DMS153 treated with DMSO at 0.1 percent for 48 hours (cell line): ENCODE results near the gene DDX17.

Experiments used
- DNase-seq: peaks from one replicate; lab custom pipeline; 2025; ENCODE audit not compliant: unreplicated experiment; lab: John Stamatoyannopoulos, UW

Gene DDX17

DNA sequence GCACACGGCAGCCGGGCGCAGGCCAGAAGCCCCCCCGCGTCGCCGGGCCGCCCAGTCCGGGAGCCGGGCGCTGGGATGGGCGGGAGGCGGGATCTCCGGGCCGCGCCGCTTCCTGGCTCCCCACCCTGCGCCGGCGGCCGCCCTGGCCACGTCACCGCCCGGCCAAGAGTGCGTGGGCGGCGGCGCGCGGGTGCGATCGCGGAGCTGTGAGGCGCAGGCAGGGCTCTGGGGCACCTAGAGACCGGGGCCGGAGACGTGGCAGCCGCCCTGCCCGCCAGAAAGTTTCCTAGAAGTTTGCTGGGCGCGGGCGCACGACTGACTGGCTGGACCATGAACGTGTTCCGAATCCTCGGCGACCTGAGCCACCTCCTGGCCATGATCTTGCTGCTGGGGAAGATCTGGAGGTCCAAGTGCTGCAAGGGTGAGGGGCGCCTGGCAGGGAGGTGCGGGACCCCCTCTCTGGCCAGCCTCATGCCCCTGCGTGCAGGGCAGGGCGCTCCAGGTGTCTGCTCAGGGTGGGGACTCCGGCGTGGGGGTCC lies 38.1 kb downstream of the DDX17 start, which contains the start of gene KDELR3:
TSS of gene KDELR3 (plus strand) at position 193 of the 539 bp plus-strand sequence. CDS start at position 331, 138 bp downstream.
- DNase-seq = no peak

DNA sequence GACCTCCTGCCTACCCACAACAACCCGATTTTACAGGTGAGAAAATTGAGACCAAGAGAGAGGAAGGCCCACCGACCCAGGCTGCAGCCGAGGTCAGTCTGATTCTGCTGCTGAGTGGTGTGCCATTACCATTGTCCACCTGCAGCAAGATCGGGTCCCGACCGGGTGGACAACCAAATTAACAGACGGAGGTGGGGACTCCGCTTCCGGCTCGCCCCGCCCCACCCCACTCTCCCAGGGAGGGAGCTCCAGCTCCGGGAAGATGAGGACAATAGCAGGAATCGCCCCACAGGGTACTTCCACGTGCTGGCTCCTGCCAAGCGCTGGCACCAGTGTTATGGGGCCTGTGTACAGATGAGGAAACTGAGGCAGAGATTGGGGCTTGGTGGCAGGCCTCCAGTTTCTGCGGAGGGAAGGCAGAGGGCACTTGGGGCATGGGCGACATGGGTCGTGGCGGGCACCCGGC lies 38.6 kb downstream of the DDX17 start:
- no peak for DNase-seq

DNA sequence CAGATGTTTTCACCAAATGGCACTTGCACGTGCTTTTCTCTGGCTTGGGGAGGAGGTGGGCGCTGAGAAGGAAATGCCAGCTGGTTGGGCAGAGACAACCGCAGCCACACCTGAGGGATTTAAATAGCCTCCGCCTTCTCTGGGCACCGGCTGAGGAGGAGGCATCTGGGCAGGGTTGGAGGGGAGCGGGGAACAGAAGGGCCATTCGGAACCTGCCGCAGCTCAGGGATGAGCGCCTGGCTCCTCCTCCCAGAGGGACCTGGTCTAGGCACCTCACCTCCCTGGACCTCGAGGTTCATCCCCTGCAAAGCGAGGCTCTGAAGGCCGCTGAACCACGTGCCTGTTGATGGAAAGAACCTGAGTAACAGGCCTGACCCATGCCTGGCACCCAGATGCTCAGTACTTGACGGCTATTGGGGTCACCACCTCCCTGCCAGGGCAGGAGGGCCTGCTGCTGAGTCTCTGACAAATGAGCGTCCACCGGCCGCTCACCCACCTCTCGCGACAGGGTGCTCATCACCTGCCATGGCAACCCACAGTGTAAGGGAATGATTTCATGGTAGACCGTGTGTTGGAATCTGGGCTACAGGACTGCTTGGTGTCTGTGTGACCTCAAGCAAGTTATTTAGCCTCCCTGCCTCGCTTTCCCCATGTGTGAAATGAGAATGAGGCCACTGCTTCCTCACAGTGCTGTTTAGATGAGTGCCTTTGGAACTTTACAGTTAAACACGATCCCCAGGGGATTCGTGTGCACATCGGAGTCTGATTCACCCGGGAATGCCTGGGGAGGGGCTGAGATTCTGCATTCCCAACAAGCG lies 40.2 kb downstream of the DDX17 start:
- DNase-seq = no peak

DNA sequence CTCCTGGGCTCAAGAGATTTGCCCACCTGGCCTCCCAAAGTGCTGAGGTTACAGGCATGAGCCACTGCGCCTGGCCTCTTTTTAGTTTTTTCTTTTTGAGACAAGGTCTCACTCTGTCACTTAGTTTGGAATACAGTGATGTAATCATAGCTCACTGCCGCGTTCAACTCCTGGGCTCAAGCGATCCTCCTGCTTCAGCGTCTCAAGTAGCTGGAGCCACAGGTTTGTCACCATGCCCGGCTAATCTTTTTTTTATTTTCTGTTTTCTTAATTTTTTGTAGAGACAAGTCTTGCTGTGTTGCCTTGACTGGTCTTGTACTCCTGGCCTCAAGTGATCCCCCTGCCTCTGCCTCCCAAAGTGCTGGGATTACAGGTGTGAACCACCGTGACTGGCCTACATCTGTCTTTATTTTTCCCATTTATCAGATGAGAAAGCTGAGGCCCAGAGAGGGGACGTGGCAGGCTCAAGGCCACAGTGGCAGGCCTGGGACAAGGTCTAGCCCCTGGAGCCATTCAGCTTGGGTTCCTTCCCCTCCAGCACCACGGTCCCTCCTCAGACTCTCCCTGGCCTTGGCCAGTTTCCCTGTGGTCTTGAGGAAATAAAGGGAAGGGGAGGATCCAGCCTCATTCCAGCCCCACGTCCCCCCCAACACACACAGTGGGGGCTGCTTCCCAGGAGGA lies 41.0 kb downstream of the DDX17 start:
- no peak for DNase-seq

DNA sequence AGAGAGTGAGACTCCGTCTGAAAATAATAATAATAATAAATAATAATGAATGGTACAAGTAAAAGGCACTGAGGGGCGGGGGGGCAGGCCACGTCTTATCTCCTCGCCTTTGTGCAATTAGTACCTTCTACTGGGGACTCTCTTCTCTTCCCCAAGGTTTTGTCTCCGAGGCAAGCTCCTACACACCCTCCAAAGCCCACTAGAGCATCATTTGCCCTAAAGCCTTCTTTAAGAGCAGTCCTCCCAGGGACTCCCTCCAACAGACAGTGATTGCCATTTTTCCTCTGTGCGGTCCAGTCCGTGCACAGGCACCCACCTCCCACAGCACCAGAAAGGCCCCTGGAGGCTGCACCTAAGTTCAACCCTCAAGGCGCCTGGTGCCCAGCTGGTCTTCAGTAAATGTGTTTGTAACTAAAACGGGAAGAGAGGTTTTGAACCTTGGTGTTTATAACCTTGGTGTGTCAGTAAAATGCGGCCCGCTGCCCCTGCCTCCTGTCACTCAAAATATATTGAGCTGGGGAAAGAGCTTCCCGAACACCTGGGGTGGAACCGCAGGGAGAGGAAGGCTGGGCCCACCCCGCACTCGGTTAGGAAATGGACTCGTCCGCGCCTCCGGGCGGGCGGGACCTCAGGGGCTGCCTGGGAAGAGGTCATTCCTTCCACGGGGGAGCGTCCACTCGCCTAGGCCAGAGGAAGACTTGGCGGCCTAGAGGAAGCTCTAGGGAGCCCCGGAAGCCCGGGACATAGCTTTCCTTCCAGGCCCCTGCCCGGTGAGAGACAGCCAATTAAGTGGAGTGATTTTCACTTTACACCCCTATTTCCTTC lies 42.9 kb downstream of the DDX17 start:
- DNase-seq = no peak

DNA sequence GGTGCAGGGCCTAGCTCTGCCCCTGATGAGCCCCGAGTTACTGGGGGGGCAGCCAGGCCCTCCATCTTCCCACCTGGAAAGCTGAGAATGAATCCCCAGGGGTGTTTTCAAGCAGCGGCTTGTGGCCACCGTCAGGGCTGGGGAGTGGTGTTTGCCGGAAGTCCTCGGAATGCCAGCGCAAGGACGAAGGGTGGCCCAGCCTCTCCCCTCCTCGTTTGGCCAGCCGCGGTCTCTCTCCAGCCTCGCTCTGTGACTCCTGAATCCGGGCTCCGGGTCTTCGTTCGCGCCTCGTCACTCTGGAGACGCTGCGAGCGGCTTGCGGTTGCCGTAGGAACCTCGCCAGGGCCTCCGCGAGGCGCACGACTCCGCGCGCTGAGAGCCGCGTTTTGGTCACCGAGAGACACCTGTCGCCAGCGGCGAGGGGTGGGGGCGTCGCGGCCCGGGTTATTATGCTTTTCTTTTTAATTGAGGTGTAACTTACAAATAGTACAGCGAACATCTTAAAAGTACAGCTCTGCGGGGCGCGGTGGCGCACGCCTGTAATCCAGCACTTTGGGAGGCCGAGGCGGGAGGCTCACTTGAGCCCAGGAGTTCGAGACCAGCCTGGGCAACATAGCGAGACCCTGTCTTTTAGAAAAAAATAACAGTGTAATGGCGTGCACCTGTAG lies 44.6 kb downstream of the DDX17 start:
- DNase-seq = peak; percentile 80

DNA sequence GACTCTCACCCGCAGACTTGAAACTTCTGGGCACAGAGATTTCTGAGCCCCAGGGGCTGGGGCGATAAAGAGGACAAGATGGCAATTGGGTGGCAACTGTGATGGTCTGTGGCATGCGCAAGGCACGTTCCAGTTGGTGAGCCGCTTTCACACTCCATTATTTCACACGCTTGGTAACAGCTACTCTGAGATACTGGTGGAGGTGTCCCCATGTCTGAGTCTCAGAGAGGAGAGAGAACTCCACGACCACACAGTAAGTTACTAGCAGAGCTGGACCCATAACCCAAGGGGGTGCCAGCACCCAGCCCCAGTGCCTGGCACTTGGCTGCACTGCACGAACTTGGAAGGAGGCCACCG lies 45.1 kb downstream of the DDX17 start:
- no peak for DNase-seq

DNA sequence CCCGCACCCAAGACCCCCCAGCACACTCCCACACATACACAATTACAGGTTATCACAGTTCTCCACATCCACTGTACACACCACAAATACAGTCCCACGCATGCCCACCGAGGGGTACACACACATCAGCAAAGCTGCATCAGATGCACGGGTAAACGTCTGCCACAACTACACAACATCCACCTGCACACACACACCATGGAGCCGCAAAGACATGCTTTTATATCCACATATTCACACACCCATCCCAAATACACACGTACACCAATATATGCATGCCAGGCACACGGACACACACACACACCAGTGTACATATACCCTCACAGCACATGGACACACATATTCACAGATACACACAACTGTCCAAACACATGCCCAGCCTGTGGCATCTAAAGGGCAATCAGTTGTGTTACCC lies 45.7 kb downstream of the DDX17 start:
- no peak for DNase-seq

DNA sequence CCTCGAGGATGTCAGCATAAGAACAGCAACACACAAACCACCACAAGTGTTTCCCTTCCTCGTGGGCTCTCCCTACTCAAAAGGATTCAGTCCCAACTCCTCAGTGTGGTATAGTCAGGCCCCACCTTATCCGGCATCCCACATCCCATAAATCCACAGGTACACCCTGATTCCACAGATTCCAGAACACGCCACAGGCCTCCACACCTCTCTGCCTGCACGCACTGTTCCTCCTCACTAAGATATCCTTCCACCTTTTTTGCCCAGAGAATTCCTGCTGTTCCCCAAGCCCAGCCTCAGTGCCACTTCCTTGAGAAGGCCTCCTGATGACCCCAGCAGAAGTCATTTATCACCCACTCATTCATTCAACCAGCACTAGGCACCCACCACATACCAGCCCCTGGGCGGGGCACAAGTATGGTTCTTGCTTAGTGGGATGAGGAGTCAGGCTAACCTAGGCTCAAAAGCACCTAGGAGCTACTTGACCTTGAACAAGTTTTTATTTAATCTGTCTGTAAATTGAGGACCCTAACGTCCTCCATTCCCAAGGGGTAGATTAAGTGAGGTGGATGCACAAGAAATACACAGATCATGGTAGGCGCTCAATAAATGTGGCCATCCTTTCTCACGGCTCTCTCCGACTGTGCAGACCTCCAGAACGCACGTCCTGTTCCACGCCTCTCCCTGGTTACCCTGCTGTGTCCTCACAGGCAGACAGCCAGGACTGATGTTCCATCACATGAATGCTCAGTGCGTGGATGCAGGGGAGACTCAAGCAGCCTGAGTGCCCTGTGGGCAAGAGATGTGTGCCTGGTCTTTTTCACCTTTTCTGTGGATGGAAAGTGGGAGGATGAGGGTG lies 49.0 kb downstream of the DDX17 start:
- no peak for DNase-seq

DNA sequence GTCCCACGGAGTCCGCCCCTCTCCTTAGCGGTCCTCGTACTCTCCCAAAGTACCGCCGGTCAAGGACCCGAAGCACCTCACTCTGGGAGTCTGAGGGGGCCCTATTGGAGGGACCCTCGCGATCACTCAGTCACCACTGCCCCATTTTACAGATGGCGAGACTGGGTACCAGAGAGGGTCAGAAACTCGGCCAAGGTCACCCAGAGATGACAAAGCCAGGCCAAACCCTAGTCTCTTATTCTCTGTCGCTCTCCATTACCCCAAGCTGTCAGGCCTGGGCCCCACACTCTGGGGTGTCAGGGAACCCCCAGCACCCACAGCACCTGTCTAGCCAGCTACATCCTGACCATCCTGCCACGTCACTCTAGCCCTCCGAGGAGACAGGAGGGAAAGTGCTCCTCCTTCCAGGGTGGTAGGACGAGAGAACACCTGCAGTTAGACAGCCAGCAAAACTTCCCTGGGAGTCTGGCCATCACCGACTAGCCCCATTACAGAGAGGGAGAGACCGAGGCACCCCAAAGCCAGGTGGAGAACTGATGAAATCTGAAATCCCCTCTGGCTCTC lies 49.8 kb downstream of the DDX17 start:
- no peak for DNase-seq

DNA sequence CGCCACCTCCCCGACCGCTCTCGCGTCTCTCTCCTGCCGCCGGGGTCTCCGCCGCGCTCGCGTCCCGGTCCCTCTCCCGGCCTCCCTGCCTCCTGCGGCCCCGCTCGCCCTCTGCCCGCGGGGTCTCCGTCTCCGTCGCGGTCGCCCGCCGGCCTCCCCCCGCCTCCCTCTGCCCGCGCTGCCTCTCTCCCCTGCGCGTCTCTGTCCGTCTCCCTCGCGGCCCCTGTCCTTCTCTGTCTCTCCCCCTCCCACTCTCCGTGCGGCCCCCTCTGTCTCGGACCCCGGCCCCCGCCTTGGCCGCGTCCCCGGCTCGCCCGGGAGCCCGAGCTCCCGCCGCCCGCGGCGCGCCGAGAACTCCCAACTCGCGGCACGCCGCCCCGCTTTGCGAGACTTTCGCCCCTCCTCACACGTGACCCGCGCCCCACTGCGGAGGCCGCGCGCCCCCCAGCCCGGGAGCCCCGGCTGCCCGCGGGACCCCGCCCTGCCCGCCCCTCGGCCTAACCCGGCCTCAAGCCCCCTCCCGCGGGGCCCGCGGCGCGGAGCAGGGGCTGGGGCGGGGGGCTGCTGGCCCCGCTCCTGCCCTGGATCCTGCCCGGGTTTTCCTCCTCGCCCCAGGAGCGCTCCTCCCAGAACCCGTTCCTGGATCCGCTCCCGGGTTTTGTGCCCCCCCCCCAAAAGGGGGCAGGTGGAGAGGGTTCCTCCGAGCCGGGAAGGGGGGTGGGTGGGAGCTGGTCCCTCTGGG lies 50.4 kb downstream of the DDX17 start:
- no peak for DNase-seq

DNA sequence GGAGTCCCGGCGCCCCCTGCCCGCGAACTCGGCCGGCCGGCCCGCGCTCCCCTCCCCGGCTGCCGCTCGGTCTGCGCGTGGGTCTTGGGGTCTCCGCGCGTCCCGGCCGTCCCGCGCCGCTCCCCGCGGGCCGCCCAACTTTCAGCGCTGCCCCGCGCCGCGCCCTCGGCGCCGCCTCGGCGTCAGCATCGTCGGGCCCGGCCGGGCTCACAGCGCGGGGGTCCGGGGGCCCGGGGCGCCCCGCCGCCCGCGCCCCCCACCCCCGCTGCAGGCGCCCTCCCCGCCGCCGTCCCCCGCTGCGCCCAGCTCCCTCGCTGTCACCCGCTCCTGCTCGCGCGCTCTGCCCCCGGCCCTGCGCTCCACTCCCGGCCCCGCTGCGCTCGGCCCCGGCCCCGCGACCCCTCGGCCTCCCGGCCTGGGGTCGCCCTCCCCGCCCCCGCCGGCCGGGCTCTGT lies 51.0 kb downstream of the DDX17 start, which contains the start of gene KCNJ4:
TSS of gene KCNJ4 (minus strand) at position 124 of the 454 bp plus-strand sequence. CDS start 27,067 bp downstream, outside the sequence.
- DNase-seq = no peak

DNA sequence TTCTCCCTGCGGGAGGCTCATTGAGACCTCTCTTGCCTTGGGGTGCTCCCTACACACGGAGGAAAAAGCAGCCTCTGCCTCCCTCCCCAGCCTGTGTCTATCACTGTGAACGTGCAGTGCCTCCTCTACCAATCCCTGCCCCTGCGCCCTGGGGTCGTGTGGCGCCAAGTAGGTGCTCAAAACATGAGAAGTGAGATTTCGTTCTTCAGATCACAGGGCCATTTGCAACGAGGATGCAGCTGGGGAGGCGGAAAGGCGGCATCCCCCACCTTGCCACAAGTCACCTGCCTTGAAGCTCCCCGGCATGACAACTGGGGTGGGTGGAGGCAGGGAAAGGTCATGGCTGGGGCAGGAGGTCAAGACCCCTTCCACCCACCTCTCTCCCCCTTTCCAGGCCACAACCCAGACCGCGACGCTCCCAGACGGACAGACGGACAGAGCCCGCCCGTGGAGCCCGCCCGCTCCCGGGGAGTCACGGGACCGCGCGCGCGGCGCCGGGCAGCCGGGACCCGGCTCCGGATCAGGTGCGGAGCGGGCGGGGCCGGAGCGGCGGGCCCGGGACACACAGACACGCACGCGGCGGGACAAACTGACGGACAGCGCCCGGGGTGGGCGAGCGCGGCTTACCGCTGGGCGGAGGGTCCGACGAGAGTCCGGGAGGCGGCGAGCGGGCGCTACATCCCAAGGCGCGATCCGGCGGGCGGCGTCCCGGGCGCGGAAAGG lies 51.6 kb downstream of the DDX17 start:
- no peak for DNase-seq

DNA sequence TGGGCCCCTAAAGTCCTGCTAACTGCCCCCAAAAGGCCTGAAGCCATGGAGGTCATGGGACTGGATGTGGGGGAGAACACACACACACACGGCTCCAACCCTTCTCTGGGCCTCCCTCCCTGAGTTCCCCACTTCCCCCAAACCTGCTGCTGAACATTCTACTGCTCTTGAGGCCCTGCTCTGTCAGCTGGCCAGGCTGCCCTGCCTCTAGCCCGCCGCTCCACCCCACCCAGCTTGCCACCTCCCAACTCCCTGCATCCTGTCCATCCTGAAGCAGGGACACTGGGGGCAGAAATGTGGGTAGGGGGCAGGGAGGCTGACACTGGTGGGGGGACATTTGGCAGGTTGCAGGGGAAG lies 52.1 kb downstream of the DDX17 start:
- no peak for DNase-seq

DNA sequence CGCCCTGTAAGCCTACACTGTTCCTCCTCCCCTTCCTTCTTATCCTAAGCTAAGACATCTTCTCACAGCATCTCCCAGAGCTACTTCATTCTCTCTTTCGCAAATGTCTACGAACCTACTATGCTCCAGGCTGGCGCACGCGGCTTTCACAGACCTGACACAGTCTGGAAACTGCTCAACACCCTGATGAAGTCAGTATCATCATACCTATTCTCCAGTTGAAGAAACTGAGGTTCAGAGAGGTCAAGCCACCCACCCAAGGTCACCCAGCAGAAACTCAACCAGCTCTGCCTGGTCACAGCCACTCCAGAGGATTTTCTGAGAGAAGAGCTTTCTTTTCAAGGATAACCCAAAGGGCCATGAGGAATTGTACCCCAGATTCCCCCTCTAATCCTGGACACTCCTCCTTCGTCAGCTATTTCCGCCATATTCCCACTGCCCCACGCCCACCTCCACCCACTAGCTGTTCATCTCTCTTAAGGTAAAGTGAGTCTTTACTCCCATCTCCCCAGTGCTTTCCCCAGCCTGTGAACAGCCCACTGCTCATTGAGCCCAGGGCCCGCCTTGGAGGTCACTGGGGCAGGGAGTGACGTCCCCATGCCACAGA lies 52.9 kb downstream of the DDX17 start:
- no peak for DNase-seq

DNA sequence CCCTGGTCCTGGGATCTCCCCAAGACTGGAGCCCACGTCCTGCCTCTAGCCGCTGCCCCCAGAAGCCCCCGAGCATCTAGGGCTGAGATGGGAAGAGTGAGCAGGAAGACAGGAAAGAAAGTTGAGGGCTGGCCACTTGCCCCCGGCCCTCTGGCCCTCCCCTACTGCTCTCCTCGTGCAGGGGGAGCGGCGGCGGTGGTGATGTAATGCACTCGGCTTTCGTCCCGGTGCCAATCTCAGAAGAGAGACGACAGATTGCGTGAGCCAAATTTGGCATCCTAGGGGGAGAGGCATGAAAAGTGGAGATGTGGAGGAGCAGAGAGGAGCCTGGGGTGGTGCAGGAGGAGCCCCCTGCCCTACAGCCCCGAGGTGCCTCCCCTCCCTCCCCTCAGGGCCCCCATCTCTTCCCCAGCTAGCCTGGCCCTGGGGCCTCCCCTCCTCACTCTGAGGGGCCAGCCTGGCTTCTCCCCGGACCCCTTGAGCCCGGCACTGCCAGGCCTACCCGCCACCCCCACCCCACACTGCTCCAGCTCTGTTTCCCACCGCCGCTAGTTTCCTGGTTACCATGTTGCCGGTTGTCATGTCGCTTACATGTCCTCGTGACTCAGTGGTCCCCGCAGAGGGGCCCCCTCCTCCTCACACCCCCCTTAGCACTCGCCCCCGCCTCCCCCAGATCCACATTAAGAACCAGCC lies 53.6 kb downstream of the DDX17 start:
- no peak for DNase-seq

DNA sequence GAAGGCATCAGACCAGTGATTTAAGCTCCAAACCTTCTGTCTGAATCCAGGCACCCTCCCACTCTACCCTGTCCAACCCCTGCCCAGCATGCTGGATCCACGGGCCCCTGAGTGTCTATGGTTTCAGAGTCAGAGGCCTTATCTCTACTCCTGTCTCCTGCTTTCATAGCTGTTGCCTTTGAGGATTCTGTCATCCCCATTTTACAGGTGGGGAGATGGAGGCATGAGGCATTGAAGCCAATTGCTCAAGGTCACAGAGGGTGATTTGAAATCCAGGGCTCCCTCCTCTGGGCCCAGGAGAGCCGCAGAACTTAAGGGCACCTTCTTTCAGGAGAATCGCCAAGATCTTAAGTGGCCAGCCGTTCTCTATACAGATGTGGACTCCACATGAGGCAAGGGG lies 54.2 kb downstream of the DDX17 start:
- no peak for DNase-seq
